GM11168 (cell line): ENCODE measurements around the gene NANP.
"Not testable (repeated sequence)": the region's sequence is repeated elsewhere in the genome, so short reads cannot be mapped to it uniquely, and the experiment has no call there.

Experiments used
- in situ Hi-C: fragments of 300-500 bp; cut with MboI; formaldehyde crosslinking; loops from one replicate; pipeline ENCODE4 v1.12.0; 2022; ENCODE audit warnings: low sequenced_read_pairs; ENCODE audit not compliant: unreplicated experiment

The NANP gene, protein sequence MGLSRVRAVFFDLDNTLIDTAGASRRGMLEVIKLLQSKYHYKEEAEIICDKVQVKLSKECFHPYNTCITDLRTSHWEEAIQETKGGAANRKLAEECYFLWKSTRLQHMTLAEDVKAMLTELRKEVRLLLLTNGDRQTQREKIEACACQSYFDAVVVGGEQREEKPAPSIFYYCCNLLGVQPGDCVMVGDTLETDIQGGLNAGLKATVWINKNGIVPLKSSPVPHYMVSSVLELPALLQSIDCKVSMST

GRCh38 chr20:25623736-25624499 lies at the start of gene NANP:
TSS of gene NANP (minus strand) at chr20:25624014. CDS start at chr20:25623948, 66 bp downstream.
- in situ Hi-C loops = no loop called here

GRCh38 chr20:25672659-25673235 lies 48.9 kb upstream of the NANP start:
- in situ Hi-C loops = no loop called here

DNA sequence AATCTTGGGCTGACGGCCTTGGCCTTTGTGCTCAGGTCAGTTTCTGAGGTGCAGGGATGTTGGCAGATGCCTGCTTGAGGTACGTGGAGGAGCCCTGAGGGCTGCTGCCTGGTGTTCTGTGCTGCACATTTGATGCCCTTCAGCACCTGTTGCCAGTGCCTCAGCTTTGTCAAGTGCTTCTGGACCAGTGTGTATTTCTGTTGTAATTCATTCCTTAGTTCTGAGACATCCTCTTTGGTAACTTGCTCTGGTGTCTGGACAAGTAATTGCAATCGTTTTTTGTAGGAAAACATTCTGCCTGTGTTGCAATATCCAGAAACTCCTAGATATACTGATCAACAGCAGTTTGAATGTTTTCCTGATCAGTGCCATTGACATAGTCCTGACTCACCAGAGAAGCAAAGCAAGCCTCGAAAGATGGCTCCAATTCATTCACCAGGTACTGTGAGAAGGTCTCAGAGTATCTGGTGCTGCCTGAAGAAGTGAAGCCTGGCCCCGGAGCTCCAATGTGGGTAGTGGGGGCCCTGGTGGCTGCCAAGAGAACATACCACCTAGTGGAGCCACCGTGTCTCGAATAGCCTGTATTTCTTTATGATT lies 46.1 kb upstream of the NANP start:
- in situ Hi-C loops = no loop called here

GRCh38 chr20:25668446-25668845 lies 44.6 kb upstream of the NANP start:
- in situ Hi-C loops = no loop called here

GRCh38 chr20:25659999-25660398 lies 36.2 kb upstream of the NANP start:
- in situ Hi-C loops = no loop called here

DNA sequence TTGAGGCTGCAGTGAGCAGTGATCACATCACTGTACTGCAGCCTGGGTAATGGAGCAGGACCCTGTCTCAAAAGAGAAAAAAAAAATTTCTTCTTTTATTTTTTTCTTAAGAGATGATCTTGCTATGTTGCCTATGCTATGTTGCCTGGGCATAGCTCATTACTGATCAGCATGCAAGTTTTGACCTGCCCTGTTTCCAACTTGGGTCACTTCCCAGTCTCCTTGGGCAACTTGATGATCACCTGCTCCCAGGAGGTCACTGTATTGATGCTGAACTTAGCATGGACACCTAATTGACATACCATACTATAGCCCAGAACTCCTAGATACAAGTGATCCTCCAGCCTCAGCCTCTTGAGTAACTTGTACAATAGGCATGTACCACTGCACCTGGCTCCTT lies 30.7 kb upstream of the NANP start:
- in situ Hi-C loops = no loop called here

DNA sequence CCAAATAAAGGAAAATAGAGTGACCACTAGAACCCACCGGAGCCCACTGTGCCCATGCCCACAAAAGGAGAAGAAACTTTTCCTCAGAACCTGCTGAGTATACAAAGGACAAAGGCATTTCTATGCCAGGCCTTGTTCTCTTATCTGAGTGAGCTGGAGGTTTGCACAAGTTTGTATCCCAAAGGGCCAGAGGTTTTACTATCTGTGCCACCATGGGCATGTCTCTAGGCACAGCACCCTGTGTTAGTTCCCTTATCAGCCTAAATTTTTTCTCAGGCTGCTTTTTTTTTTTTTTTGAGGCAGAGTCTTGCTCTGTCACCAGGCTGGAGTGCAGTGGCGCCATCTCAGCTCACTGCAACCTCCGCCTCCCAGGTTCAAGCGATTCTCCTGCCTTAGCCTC lies 29.1 kb upstream of the NANP start:
- in situ Hi-C loops = not testable (repeated sequence)

GRCh38 chr20:25644814-25645213 lies 21.0 kb upstream of the NANP start:
- in situ Hi-C loops = no loop called here

DNA sequence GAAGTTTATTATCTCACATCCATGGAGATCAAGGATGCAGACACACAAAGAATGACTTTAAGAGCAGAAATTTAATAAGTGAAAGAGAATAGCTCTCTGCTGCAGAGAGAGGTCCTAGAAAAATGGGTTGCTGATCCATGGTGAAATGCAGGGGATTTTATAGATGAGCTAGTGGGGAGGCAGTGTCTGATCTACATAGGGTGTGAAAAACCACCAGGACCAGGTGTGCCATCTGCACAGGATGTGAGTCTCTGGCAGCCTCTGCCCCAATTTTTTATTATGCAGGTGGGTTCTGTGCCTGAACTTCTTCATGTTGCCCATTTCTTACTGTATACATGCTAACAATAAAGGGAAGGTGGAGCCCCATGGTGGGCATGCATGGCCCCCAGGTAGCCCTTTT lies 19.9 kb upstream of the NANP start:
- in situ Hi-C loops = no loop called here

DNA sequence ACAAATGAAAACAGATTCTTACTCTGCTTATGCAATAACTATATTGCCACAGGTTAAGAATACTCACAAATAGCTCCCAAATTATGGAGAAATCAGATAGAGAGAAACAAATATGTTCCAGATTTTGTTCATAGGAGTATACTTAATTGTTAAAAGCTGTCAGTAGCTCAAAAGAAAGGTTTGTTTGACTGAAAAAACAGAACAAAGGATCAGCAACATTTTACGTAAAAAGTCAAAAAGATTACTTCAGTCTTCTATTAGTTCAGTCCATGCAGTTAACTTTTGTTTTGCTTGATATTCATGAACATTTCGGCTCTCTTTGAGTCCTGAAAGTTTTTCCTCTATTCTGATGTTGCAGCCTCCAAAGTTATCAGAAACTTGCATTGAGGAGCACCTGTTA lies 13.4 kb upstream of the NANP start:
- in situ Hi-C loops = no loop called here

DNA sequence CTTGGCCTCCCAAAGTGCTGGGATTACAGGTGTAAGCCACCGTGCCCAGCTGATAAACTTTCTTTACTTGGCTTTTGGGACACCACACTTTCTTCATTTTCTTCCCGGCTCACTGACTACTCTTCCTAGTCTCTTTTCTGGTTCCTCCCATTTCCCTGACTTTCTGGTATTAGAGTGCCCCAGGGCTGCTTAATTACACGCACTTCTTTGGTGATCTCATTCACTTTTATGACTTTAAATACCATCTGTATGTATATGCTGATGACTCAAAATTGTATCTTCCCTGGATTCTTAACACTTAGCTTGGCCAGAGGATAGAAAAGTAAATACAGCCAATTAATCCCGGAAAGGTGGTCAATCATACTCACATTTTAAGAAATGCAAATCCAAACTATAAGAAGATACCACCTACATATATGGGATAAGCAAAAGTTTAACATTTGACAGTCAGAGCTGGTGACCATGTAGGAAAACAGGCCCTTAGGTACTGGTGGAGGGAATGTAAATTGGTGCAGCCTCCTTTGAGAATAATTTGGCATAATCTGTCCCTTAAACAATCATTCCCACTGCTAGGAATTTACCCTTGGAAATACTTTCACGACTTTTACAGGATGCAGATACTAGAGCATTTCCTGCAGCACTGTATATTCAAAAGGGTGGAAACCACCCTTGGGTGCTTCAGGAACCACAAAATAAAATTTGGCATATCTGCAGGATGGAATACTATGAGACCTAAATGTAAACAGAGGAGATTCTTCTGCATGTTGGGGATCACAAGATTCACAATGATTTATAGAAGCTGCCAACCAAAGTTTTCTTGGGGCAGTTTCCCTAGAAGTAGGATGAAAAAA lies 9.4 kb upstream of the NANP start:
- in situ Hi-C loops = no loop called here

GRCh38 chr20:25630615-25631014 lies 6.8 kb upstream of the NANP start:
- in situ Hi-C loops = not testable (repeated sequence)

DNA sequence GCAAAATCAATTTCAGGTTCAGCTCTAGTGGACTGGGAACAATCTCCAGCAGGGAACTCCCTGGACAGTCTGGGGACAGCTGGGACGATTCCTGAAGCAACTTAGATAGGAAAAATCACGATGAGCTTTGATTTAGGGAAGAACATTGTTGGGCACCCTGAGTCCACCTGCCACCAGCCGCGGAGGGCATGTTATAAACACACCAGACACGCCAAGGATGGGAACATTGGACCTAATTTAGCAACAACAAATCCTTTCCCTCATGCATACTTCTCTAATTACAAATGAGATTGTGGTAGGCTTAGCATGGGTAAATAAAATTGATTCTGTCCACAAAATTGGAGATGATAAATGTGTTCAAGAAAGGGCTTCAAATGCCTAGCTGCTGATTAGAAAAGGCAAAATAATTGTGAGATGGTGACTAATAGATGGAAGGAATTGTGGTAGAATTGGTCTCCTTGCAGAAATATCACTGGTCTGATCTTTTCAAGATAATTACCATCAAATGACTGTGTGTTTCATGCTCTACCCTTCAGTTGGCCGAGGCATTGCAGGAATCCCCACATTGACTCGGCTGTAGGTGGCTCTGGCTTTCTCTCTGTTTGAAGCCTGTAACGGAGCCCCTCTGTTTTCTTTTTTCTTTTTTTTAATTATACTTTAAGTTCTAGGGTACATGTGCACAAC lies 6.1 kb upstream of the NANP start:
- in situ Hi-C loops = no loop called here

DNA sequence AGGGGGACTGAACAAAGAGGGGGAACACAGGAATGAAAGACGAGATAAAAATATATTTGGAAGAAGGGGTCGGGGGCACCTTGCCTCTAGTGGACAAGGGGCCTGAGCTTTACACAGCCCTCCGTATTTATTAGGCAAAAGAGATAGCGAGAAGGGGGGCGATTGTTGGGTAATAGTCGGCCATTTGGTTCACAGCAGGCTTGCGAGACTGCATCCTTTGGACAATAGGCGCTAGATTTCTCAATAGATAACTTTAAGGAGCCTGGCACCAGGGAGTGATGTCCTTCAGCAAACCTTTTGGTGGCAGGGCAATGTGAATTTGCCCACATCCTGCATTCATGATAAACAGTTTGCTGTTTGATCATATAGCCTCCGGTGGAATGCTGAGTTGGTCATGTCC lies 3.0 kb upstream of the NANP start:
- in situ Hi-C loops = no loop called here

GRCh38 chr20:25624500-25624939 lies 706 bp upstream of the NANP start:
- in situ Hi-C loops = no loop called here

- in situ Hi-C loops = no loop called here
Observed at GRCh38 chr20:25623225-25623735, 534 bp downstream of the NANP start.

DNA sequence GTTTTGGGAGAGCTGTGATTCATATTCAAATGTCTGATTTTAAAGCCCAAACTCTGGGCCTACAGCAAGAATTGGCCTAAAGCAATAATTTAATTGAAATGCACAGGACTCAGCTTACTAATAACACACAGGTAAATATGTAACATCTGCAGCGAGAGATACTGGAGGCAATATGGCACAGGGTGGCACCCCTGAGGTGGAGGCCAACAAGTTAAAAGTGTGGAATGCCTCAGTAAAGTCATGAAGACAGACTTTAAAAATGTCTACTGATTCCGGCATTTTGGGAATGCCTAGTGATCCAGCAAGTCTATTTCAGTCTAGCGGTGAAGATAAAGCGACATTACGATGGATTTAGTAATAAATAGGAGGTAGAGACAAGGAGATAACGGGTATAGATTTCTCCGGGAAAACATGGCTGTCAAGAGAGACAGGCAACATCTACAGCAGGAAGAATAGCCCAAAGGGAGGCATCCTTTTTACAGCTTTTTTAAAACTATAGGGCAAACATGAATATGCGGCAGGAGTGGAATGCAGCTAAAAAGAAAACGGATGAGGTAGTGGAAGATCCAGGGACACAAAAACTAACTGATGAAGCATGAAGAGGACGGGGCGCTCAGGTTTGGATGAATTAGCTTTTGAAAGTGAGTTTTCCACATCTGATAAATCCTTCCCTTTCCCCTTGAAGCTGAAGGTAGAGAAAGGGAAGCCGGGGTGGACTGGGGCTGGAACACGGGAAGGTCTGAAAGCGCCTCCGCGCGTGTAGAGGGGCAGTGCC lies 1.2 kb downstream of the NANP start:
- in situ Hi-C loops = no loop called here

DNA sequence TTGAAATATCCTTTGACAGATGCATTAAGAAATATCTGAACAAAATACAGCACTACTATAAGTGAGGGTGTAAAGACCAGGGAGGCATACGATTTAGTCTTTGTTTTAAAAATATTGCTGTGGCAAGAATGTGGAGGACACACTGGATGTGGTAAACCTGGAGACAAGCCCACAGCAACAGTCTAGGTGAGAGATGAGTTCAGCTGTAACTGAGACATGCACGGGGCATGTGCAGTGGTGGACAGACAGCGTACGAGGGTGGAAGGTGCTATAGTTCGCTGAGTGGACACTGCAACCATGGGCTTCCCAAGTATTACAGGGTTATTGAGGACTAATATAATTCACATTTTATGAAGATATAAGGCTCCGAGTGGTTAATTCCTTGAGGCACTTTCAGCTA lies 1.8 kb downstream of the NANP start:
- in situ Hi-C loops = no loop called here

DNA sequence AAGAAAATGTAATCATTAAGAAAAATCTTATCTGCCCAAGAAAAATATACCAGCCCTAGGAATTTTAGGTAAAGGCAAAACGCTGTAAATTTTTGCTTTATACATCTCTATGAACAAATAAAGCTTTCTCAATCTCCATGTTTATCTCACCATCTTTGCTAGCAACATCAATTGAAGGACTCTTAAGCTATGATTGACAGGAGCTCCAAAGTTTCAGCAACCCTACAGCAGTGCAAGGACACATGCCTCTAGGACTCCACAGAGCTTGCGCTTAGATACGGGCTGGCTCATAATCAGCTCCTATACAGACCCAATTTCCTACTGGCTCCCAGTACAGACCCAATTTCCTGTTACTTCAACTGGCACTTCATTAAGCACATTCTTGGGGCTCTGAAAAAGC lies 4.3 kb downstream of the NANP start:
- in situ Hi-C loops = no loop called here
